HG03520 (cell line): ENCODE data around the gene UBE2S.

Experiments
- ATAC-seq: cut with Tn5 transposase; IDR thresholded peaks from one replicate; pipeline ENCODE4 v1.9.1; 2021; ENCODE audit warnings: mild to moderate bottlenecking, moderate library complexity; ENCODE audit not compliant: unreplicated experiment

UBE2S gene

DNA sequence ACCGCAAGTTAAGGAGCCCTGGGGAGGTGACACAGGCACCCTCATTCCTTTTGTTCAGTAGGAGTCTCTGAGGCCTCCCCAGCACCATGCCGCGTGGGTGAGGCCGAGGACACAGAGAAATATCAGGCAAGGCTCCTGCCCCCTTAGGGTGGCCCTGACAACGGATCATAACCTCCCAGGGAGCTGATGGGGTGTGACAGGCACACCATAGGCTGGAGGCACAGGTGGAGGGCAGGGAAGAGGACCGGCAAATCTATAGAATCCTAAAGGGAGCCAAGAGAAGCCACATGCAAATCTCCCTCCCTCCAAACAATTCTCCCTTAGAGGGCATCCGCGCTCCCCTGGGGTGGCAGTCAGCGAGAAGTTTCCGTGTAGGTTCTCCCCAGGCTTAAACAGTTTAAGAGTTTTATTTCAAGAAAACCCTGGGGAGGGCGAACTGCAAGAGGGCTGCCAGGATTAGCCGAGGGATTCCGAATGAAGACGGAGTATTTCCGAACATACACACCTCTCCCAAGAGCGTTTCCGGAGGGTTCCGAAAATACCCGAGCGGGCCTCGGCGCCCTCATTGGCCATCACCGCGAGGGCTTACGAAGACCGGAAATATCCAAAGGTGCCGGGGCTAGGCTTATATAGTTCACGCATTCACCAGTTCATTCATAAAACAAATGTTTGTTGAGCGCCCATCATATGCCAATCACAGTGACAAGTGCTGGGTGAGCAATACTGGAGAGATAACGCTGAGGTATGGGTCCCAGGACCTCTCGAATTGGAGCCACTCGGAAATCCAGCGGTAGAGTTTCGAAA lies 22.5 kb downstream of the UBE2S start:
- ATAC-seq = peak; percentile 47

DNA sequence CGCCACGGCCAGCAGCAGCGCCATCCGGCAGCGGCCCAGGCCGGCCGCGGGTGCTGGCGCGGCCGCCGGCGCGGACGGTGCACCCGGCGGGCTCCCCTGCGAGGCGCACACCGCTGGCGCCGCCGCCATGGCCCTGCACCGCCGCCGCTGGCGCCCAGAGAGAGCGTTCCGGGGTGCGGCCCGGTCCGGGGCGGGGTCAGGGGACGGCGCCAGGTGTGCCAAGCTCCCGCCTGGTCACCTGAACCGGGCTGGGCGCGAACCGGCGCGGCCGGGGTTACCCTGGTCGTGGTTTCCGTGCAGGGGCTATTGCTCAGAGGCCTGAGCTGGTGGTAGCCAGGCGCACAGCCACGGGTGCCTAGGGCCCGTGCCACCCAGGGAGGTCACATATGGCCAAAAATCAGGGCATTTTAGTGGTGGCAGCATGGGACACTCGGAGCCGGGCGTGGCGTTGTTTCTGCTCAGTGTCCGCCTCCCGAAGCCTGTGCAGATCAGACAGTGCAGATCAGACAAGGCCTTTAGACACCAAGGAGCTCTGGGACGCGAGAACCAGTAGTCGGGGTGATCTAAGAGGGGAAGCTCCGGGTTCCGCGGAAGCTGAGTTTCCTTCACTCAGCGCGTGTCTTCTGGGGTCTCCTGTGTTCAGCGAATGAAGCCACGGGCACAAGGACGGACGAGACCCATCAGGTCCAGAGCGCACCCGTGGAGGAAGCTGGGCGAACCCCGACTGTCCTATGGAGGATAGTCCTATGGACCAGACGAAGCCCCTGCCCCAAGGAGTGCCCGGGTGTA lies 23.3 kb downstream of the UBE2S start, which contains the start of gene TMEM238:
TSS of gene TMEM238 (minus strand) at position 162 of the 789 bp plus-strand sequence. CDS start at position 129, 33 bp downstream.
- no peak for ATAC-seq

GRCh38 chr19:55383279-55384130 lies 24.1 kb downstream of the UBE2S start:
- no peak for ATAC-seq

DNA sequence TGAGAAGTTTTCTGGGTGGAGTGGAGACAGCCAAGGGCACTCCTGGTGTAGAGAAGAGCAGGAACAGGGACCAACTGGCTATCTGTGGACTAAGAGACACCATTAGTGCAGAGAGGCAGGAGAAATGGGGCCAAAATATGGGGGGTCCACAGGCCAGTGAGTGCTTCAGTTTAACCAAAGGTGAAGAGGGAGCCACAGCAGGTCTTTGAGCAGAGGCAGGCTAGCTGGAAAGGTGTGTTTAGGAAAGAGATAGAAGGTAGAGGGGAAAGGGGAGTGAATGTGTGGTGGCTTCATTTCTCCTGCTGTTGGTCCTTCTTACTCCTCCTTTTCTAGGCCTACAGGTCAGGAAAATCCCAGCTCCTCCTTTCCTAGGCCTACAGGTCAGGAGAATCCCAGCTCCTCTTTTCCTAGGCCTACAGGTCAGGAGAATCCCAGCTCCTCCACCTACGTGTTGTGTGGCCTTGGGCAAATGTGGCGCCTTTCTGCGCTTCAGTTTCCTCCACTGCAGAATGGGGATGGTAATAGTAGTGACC lies 25.0 kb downstream of the UBE2S start:
- ATAC-seq = no peak

DNA sequence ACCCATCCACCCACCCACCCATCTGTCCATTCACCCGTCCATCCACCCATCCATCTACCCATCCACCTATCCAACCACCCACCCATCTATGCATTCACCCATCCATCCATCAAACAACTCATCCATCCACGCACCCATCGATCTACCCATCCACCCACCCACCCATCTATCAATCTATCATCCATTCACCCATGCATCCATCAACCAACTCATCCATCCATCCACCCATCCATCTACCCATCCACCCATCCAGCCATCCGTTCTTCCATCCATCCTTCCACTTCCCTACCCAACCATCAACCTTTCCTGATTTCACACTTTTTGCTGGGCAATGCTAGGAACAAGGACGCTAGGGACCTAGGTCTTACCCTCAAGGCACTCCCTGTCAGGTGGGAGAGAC lies 25.6 kb downstream of the UBE2S start:
- ATAC-seq = no peak

- no peak for ATAC-seq
Measured at GRCh38 chr19:55379174-55379573, 28.4 kb downstream of the UBE2S start.

GRCh38 chr19:55377356-55378131 lies 30.0 kb downstream of the UBE2S start:
- ATAC-seq = no peak

GRCh38 chr19:55376241-55376933 lies 31.2 kb downstream of the UBE2S start, which contains the start of gene TMEM190:
TSS of gene TMEM190 (plus strand) at chr19:55376826. CDS start at chr19:55376854, 28 bp downstream.
- no peak for ATAC-seq

GRCh38 chr19:55373993-55374757 lies 33.4 kb downstream of the UBE2S start:
- ATAC-seq = no peak

DNA sequence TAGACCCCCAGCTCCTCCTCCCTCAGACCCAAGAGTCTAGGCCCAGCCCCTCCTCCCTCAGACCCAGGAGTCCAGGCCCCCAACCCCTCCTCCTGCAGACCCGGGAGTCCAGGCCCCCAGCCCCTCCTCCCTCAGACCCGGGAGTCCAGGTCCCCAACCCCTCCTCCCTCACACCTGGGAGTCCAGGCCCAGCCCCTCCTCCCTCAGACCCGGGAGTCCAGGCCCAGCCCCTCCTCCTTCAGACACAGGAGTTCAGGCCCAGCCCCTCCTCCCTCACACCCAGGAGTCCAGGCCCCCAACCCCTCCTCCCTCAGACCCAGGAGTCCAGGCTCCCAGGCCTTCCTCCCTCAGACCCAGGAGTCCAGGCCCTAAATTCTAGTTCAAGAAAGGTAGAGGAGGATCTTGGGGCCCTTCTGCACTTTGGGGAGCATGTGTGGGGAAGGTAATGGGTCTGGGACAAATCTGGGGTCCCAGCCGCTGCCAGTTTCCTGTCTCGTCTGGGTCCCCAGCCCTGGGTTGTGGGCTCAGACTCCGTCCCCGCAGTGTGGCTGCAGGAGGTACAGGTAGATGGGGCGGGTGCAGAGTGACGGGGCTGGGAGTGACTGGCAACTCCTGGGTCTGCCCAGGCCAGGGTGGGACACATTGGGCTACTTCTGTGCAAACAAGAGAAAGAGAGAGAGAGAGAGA lies 34.1 kb downstream of the UBE2S start:
- no peak for ATAC-seq

- no peak for ATAC-seq
Measured at GRCh38 chr19:55372316-55373081, 35.1 kb downstream of the UBE2S start.

- ATAC-seq = no peak
Measured at GRCh38 chr19:55370305-55370988, 37.1 kb downstream of the UBE2S start, which contains the start of gene IL11. TSS of gene IL11 (minus strand) at chr19:55370463. CDS start at chr19:55370310, 153 bp downstream.

DNA sequence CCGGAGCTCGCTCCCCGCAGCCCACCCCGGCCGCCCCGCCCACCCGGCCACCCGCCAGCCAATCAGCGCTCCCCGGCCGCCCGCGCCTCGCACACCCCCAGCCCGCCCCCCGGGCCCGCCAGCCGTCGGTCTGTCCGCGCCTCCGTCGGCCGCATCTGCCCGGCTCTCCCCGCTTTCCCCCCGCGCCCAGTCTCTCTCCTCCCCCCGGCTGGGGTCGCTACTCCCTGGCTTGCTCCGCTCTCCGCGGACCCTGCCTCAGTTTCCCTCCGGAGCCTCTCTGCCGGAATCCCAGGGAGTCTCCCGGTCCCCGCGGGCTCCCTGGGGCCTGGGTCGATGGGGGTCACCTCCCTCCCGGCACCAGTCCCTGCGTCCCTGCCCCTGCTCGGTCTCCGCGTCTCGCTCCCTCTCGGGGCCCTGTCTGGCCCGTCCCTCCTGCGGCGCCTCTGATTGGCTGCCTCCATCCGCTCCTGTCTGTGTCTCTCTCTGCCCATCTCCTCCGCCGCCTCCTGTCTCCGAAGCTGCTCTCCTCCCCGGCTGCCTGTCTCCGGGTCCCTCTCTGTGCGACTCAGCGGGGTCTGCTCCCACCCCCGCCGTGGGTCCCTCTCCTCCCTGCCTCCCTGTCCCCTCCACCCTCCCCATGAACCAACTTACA lies 37.8 kb downstream of the UBE2S start:
- ATAC-seq = no peak

GRCh38 chr19:55368701-55369563 lies 38.7 kb downstream of the UBE2S start:
- ATAC-seq = no peak

DNA sequence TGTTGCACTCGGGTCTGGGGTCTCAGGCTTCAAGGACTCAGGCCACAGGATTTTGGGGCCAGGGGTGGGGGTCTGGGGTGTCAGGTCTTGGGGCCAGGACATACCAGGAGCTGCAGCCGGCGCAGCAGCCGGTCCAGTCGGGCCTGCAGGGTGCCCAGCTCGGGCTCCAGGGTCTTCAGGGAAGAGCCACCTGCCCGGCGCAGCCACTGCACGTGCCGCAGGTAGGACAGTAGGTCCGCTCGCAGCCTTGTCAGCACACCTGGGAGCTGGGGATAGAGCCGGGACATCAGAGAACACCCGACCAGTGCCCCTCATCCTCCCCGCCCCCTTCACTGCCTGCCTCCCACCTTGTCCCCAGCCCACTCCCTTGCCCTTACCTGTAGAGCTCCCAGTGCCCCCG lies 39.5 kb downstream of the UBE2S start:
- no peak for ATAC-seq
